Peyer's patch (tissue), 4 donors: ENCODE data around the gene CACNA2D2.

Experiments used
- CTCF ChIP-seq, 6 experiments: fragments of 450-650 bp in 4 of 6; fragments of 200-600 bp in 2 of 6; sonication (generic) in 1 of 6; IDR thresholded peaks; one replicate each; pipeline ENCODE4 v1.5.1; 2017 to 2019; ENCODE audit warnings: antibody characterized with exemption in 6 of 6, mild to moderate bottlenecking in 3 of 6, moderate library complexity in 1 of 6
- POLR2A ChIP-seq, 2 donors: fragments of 450-650 bp; IDR thresholded peaks; one replicate each; pipeline ENCODE4 v1.5.1; 2017; ENCODE audit warnings: antibody characterized with exemption in 2 of 2, mild to moderate bottlenecking in 2 of 2, moderate library complexity in 2 of 2

GRCh38 chr3:50351323-50351697, 152.1 kb downstream of the CACNA2D2 start:
- no peak for TF ChIP-seq POLR2A (IDR thresholded peaks at IDR 0.05)
- no peak for TF ChIP-seq CTCF (IDR thresholded peaks at IDR 0.05)
